GM12872 (cell line): Measurements from ENCODE around the gene ANKRD2.

Experiments
- CTCF ChIP-seq: IDR thresholded peaks from 3 replicates; pipeline ENCODE4 v1.5.1; 2011; ENCODE audit warnings: low read depth, mild to moderate bottlenecking, low read length, moderate library complexity; ENCODE audit not compliant: insufficient read depth

Gene ANKRD2

DNA sequence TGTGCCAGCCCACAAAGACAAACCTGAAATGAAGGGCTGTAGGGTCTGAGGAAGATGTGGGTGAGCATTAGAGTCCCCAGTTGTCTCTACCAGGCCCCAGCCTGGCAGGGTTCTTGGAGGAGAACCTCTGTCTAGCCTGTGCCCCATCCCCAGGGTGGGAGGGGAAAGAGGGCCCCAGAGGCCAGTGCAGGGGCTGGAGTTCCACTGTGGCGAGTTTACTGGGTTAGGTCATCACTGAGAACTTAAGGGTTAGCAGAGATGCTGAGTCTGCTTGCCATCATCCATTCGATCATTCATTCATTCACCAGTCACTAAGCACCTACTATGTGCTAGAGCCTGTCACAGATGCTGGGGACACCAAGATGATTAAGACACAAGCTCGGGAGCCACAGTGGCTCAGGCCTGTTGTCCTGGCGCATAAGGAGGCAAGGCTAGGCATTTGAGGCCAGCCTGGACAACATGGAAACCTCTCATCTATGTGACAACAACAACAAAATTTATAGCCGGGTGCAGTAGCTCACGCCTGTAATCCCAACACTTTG lies 2.6 kb downstream of the ANKRD2 start:
- no peak for TF ChIP-seq CTCF

GRCh38 chr10:97577701-97578100 lies 5.1 kb downstream of the ANKRD2 start:
- no peak for TF ChIP-seq CTCF

DNA sequence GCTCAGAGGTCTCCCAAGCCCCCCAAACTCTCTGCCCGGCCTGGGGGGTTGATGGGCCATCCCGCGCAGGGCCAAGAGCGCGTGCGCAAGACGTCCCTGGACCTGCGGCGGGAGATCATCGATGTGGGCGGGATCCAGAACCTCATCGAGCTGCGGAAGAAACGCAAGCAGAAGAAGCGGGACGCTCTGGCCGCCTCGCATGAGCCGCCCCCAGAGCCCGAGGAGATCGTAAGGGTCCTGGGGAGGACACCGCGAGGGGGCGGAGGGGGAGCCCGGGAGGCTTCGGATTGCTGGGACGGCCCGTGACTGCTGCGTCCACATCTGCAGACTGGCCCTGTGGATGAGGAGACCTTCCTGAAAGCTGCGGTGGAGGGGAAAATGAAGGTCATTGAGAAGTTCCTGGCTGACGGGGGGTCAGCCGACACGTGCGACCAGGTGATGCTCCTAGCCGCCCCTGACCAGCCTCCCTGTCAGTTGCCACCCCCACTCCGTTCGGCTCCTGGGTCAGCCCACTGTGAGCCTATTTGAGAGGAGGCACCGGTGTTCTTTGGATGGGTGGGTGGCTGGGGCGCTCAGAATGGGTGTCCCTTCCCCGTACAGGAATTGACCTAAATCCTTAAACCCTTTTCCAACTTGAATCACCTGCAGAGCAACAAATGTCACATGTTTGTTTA lies 5.7 kb downstream of the ANKRD2 start:
- no peak for TF ChIP-seq CTCF

DNA sequence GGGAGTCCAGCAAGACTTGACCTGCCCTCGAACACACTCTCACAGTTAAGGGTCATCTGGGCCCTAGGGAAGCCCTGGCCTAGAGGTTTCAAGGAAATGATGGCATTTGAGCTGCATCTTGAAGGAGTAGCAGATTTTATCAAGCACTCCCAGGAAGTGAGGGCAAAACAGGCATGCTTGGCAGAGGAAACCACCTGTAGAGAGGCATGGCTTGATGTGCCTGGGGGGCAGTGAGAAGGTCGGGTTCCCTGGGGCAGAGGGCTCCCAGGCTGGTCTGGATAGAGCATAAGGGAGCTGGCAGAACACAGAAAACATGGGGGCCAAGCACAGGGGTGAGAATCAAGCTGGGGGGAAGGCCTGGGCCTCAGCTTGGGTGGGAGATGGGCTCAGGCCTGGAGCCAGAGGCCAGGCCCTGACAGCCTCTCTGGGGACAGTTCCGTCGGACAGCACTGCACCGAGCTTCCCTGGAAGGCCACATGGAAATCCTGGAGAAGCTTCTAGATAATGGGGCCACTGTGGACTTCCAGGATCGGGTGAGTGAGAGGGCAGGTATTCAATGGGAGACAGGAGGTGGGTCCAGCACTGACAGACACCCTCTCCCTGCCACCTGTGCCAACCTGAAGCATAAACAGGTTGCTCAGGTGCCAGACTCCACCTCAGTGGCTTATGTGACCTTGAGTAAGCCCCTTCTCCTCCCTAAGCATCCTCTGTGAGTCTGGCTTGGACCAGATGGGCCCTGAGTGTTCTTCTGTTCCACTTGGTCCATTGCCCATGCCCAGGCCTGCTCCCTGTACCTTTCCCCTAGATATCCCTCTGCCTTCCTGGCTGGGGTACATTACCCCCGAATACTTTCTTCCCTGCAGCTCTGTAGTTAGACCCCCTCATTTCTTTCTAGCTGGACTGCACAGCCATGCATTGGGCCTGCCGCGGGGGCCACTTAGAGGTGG lies 8.1 kb downstream of the ANKRD2 start:
- no peak for TF ChIP-seq CTCF

DNA sequence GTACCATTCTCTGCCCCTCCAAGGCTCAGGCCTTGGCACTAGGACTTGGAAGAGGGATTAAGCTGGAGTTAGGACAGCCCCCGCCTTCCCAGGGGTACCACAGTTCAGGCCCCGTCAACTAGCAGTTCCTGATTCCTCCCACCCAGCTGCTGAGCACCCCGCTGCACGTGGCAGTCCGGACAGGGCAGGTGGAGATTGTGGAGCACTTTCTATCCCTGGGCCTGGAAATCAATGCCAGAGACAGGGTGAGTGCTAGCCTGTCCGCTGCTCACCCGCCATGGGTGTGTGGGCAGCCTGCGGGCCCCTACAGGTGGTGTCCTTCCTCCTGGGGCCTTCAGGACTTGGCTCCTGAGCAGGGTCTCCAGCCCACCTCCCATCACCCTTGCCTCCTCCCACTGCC lies 9.6 kb downstream of the ANKRD2 start:
- TF ChIP-seq CTCF: no peak

DNA sequence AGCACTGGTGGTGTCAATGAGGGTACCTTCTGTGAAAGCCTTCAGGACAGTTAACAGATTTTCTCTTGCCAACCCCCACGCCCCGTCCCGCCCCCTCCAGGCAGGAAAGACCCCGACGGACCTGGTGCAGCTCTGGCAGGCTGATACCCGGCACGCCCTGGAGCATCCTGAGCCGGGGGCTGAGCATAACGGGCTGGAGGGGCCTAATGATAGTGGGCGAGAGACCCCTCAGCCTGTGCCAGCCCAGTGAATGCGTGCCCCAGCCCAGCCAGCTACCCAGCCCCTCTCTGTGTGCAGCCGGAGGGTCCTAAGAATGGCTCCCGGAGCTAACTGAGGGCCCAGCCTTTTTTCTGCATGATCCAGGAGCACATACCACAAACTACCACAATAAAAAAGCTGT lies 10.9 kb downstream of the ANKRD2 start:
- no peak for TF ChIP-seq CTCF

- no peak for TF ChIP-seq CTCF
Measured at GRCh38 chr10:97584060-97584797, 11.7 kb downstream of the ANKRD2 start, which contains the start of gene HOGA1. TSS of gene HOGA1 (plus strand) at chr10:97584389. CDS start at chr10:97584704, 315 bp downstream.
